ENCODE measurements around the gene ZNF705A.
"Not testable (repeated sequence)": the region's sequence is repeated elsewhere in the genome, so short reads cannot be mapped to it uniquely, and the experiment has no call there.

GRCh38 chr12:8141647-8142046 is 15.2 kb upstream of the ZNF705A start:
- not testable (repeated sequence) for TF ChIP-seq CTCF (IDR thresholded peaks at IDR 0.05; ENCODE audit: insufficient read depth, low read length, poor library complexity, severe bottlenecking); EZH2phosphoT487 (conservative IDR thresholded peaks at IDR 0.05; ENCODE audit: low read length)

Measured in SU-DHL-6 (cell line).